Epithelial cell of esophagus (primary cell): Measurements from ENCODE around the gene MAP3K21.

Experiments
- DNase-seq: peaks from one replicate; pipeline ENCODE4 v3.0.0; 2010; ENCODE audit warnings: low read depth
- H3K4me3 ChIP-seq: 2 replicates; pipeline ENCODE4 v1.5.1; 2011; ENCODE audit warnings: mild to moderate bottlenecking, low read length, control low read depth
- TF ChIP-seq, protein P1 (sequence below): IDR thresholded peaks from 2 replicates; pipeline ENCODE4 v1.5.1; 2011; ENCODE audit warnings: low read depth, mild to moderate bottlenecking, low read length, control low read depth, inconsistent platforms; ENCODE audit not compliant: insufficient read depth; ENCODE audit errors: missing control alignments

Gene MAP3K21

GRCh38 chr1:233410906-233411305 is 83.4 kb downstream of the MAP3K21 start:
- no peak overlapping the region for H3K4me3 ChIP-seq

DNA sequence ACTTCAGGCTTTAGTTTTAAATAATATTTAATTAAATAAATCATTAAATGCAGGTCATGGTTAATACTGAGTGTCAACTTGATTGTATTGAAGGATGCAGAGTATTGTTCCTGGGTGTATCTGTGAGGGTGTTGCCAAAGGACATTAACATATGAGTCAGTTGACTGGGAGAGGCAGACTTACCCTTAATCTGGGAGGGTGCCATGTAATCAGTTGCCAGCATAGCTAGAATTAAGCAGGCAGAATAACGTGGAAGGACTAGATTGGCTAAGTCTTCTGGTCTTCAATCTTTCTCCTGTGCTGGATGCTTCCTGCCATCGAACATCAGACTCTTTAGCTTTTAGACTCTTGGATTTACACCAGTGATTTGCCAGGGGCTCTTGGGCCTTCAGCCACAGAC is 85.3 kb downstream of the MAP3K21 start:
- TF ChIP-seq, protein P1, sequence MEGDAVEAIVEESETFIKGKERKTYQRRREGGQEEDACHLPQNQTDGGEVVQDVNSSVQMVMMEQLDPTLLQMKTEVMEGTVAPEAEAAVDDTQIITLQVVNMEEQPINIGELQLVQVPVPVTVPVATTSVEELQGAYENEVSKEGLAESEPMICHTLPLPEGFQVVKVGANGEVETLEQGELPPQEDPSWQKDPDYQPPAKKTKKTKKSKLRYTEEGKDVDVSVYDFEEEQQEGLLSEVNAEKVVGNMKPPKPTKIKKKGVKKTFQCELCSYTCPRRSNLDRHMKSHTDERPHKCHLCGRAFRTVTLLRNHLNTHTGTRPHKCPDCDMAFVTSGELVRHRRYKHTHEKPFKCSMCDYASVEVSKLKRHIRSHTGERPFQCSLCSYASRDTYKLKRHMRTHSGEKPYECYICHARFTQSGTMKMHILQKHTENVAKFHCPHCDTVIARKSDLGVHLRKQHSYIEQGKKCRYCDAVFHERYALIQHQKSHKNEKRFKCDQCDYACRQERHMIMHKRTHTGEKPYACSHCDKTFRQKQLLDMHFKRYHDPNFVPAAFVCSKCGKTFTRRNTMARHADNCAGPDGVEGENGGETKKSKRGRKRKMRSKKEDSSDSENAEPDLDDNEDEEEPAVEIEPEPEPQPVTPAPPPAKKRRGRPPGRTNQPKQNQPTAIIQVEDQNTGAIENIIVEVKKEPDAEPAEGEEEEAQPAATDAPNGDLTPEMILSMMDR: no peak
- no peak overlapping the region for H3K4me3 ChIP-seq
- DNase-seq: peak; percentile 71

More at GRCh38 chr1:233410906-233411305, 83.4 kb downstream of the MAP3K21 start:
- TF ChIP-seq, protein P1: no peak
- DNase-seq: peak; percentile 8

- no peak overlapping the region for H3K4me3 ChIP-seq
- TF ChIP-seq, protein P1: no peak
- DNase-seq: no peak
Measured at GRCh38 chr1:233421293-233421692, 93.8 kb downstream of the MAP3K21 start.

GRCh38 chr1:233424779-233425178 is 97.3 kb downstream of the MAP3K21 start:
- TF ChIP-seq, protein P1: peak; percentile 47
- no peak overlapping the region for H3K4me3 ChIP-seq
- DNase-seq: peak; percentile 12

GRCh38 chr1:233427907-233428306 is 100.4 kb downstream of the MAP3K21 start:
- TF ChIP-seq, protein P1: no peak
- DNase-seq: no peak
- no peak overlapping the region for H3K4me3 ChIP-seq

DNA sequence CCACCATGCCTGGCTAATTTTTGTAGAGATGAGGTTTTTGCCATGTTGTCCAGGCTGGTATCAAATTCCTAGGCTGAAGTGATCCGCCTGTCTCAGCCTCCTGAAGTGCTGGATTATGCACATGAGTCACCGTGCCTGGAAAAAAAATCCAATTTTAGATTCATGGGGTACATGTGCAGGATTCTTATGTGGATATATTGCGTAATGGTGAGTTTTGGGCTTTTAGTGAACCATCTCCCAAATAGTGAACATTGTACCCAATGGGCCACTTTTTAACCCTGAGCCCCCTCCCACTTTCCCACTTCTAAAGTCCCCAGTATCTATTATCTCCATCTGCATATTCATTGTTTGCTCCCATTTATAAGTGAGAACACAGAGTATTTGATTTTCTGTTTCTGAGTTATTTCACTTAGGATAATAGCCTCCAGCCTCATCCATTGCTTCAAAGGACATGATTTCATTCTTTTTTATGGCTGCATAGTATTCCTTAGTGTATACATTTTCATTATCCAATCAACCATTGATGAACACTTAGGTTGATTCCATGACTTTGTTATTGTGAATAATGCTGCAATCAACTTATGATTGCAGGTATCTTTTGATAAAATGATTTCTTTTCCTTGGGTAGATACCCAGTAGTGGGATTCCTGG is 104.4 kb downstream of the MAP3K21 start:
- TF ChIP-seq, protein P1: no peak
- H3K4me3 ChIP-seq: no peak overlapping the region
- no peak for DNase-seq

- no peak overlapping the region for H3K4me3 ChIP-seq
- TF ChIP-seq, protein P1: no peak
- DNase-seq: no peak
Measured at GRCh38 chr1:233432916-233433315, 105.4 kb downstream of the MAP3K21 start.
